GM23338 (cell line): ENCODE measurements around the gene LTBP3. TPM values are rescaled to one million over a fixed set of nuclear protein-coding genes. Genes with fewer than 3 reads are reported as not detected.
A peak's percentile ranks its signal among the peaks of the same experiment; 100 is the strongest.

Experiments
- ATAC-seq: fragments of 200-7000 bp; cut with Tn5 transposase; 3 replicates; pipeline ENCODE4 v1.9.1; 2020
- DNase-seq: peaks from one replicate; pipeline ENCODE4 v3.0.0-alpha.2; 2015; ENCODE audit warnings: low spot score
- H2AFZ ChIP-seq: fragments of 200-600 bp; sonication (generic); 2 replicates; pipeline ENCODE4 v1.8.0; 2016; ENCODE audit warnings: antibody characterized with exemption, mild to moderate bottlenecking, moderate library complexity
- H3F3A ChIP-seq: fragments of 200-600 bp; sonication (generic); replicated peaks from 2 replicates; pipeline ENCODE4 v1.8.0; 2017; ENCODE audit warnings: antibody characterized with exemption, mixed run types, low read depth
- H3K27ac ChIP-seq: fragments of 200-600 bp; sonication (generic); 2 replicates; pipeline ENCODE4 v1.6.1; 2016; ENCODE audit warnings: low read depth
- H3K27me3 ChIP-seq: fragments of 200-600 bp; sonication (generic); 2 replicates; pipeline ENCODE4 v1.8.0; 2016; ENCODE audit warnings: mild to moderate bottlenecking, mixed run types, moderate library complexity; ENCODE audit not compliant: insufficient read depth
- H3K36me3 ChIP-seq: fragments of 200-600 bp; sonication (generic); 2 replicates; pipeline ENCODE4 v1.8.0; 2016; ENCODE audit warnings: mild to moderate bottlenecking; ENCODE audit not compliant: insufficient read depth
- H3K4me1 ChIP-seq: fragments of 200-600 bp; sonication (generic); 2 replicates; pipeline ENCODE4 v1.8.0; 2016; ENCODE audit warnings: mild to moderate bottlenecking, moderate library complexity; ENCODE audit not compliant: insufficient read depth
- H3K4me2 ChIP-seq: fragments of 200-600 bp; sonication (generic); 2 replicates; pipeline ENCODE4 v1.7.1; 2017; ENCODE audit warnings: mixed run types
- H3K4me3 ChIP-seq: fragments of 200-600 bp; sonication (generic); 2 replicates; pipeline ENCODE4 v1.6.1; 2016; ENCODE audit warnings: mixed run types
- H3K79me2 ChIP-seq: fragments of 200-600 bp; sonication (generic); replicated peaks from 2 replicates; pipeline ENCODE4 v1.8.0; 2017; ENCODE audit warnings: mild to moderate bottlenecking; ENCODE audit not compliant: insufficient read depth
- H3K9me2 ChIP-seq: fragments of 200-600 bp; sonication (generic); 2 replicates; pipeline ENCODE4 v1.8.0; 2017; ENCODE audit not compliant: insufficient read depth
- H4K20me1 ChIP-seq: fragments of 200-600 bp; sonication (generic); replicated peaks from 2 replicates; pipeline ENCODE4 v1.8.0; 2017; ENCODE audit warnings: mild to moderate bottlenecking; ENCODE audit not compliant: insufficient read depth
- H3K27ac Mint-ChIP-seq: 2 replicates; pipeline ENCODE4 v1.8.0; 2020; ENCODE audit warnings: inconsistent platforms, mild to moderate bottlenecking, moderate library complexity, mixed read lengths
- H3K27me3 Mint-ChIP-seq: 3 replicates; pipeline ENCODE4 v1.8.0; 2022; ENCODE audit warnings: low read depth, mild to moderate bottlenecking, moderate library complexity, mixed read lengths, inconsistent platforms; ENCODE audit not compliant: insufficient read depth, poor library complexity
- H3K36me3 Mint-ChIP-seq: 3 replicates; pipeline ENCODE4 v1.8.0; 2021; ENCODE audit warnings: low read depth, mild to moderate bottlenecking, inconsistent platforms, moderate library complexity, mixed read lengths
- H3K4me1 Mint-ChIP-seq: 3 replicates; pipeline ENCODE4 v1.8.0; 2020; ENCODE audit warnings: mild to moderate bottlenecking, inconsistent platforms, mixed read lengths
- H3K4me3 Mint-ChIP-seq: 3 replicates; pipeline ENCODE4 v1.8.0; 2021; ENCODE audit warnings: moderate library complexity, mild to moderate bottlenecking, inconsistent platforms, mixed read lengths
- H3K9me3 Mint-ChIP-seq: 3 replicates; pipeline ENCODE4 v1.8.0; 2020; ENCODE audit warnings: moderate library complexity, mild to moderate bottlenecking, inconsistent platforms, mixed read lengths
- CTCF ChIP-seq, 2 experiments: fragments of 200-600 bp in 1 of 2; sonication (generic) in 1 of 2; conservative IDR thresholded peaks; 2 replicates each; pipeline versions ENCODE4 v1.5.1 to v1.6.1; 2016 to 2017; ENCODE audit warnings: antibody characterized with exemption in 2 of 2, low read depth in 2 of 2, mild to moderate bottlenecking in 2 of 2, moderate library complexity in 1 of 2
- EZH2phosphoT487 ChIP-seq: fragments of 200-600 bp; sonication (generic); IDR thresholded peaks from one replicate; pipeline ENCODE4 v1.8.1; 2018; ENCODE audit warnings: antibody characterized with exemption; ENCODE audit not compliant: unreplicated experiment
- JUNB ChIP-seq: IDR thresholded peaks from one replicate; pipeline ENCODE4 v1.6.1; 2016; ENCODE audit warnings: antibody characterized with exemption; ENCODE audit not compliant: unreplicated experiment
- REST ChIP-seq: IDR thresholded peaks from one replicate; pipeline ENCODE4 v1.6.1; 2018; ENCODE audit warnings: antibody characterized with exemption; ENCODE audit not compliant: unreplicated experiment
- STAT1 ChIP-seq: IDR thresholded peaks from one replicate; pipeline ENCODE4 v1.6.1; 2016; ENCODE audit warnings: antibody characterized with exemption; ENCODE audit not compliant: unreplicated experiment
- ZNF462 ChIP-seq: fragments of 250-450 bp; sonication (Bioruptor Pico); IDR thresholded peaks from 2 replicates; pipeline ENCODE4 v1.5.0; 2020; ENCODE audit warnings: mild to moderate bottlenecking, moderate library complexity
- polyA plus RNA-seq: library from polyadenylated mRNA; unstranded; fragments of >200 nt; fragmentation: Nextera tagmentation; extraction: Ambion mirVana; gene quantifications from 2 replicates; pipeline ENCODE4 v1.2.1, GENCODE V29; 2016
- total RNA-seq: library from RNA; depleted of rRNA; stranded (reverse); fragments of >200 nt; shearing (Covaris generic); gene quantifications from 2 replicates; pipeline ENCODE4 v1.2.3, GENCODE V29; 2014

LTBP3 gene
- total and polyA plus RNA-seq, 2 experiments from 2014 or later = 9.5 to 29.2 TPM

GRCh38 chr11:65599955-65600246 is 41.7 kb upstream of the LTBP3 start (continued):
- TF ChIP-seq REST = no peak
- no peak for TF ChIP-seq JUNB
- no peak for TF ChIP-seq ZNF462 (CRISPR knock-in tag)
- TF ChIP-seq STAT1 = no peak

DNA sequence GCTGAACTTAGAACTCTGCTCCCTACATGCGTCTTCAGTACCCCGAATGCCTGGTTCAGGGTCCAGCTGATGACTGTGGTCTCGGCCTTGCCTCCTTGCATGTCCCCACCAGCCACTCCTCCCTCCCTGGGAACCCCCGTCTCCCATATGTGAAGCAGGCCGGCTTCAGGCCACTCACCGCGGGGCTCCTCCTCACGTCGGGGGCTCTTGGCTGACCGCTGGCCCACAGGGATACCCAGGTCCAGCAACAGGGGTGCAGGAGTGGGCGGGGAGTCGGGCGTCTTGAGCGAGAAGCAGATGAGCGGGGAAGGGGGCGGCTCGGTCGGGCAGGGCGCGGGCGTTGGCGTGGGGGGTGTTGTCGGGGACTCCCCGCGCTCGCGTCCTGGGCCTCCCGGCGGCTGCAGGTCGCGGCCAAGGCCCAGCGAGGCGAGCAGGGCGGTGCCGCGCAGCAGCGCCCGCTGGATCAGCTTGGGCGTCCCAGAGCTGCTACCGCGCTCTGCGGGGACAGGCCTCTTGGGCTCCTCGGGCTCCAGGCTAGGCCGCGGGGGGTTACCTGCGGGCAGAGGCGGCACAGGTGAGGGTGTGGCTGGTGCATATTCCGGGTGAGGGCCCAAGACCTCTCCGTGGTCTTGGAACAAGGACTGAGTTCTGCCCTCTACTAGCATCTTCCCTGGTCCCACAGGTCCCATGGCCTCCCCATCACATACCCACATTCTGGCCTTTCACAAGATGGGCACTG is 41.2 kb upstream of the LTBP3 start:
- no peak overlapping the region for H3K4me3 ChIP-seq
- peaks cover 11% of the 10 kb centered on the region for H3K27me3 Mint-ChIP-seq
- H2AFZ ChIP-seq = no peak overlapping the region
- DNase-seq = no peak
- no peaks in the 10 kb centered on the region; the same call in 1 of the 2 replicates for H3K36me3 ChIP-seq
- no peaks in the 10 kb centered on the region for H3K9me2 ChIP-seq
- 0 out of 2 replicates have a peak, but pooled peaks cover under 1% of the 10 kb centered on the region for H3F3A ChIP-seq
- H3K27ac ChIP-seq = no peak overlapping the region
- no peaks in the 10 kb centered on the region for H3K79me2 ChIP-seq
- H3K27me3 ChIP-seq = peaks cover 2% of the 10 kb centered on the region; the same call in 1 of the 2 replicates
- no peak overlapping the region for H3K4me2 ChIP-seq
- H3K36me3 Mint-ChIP-seq = peaks cover 16% of the 10 kb centered on the region; the same call in 2 of the 3 replicates
- H3K4me1 ChIP-seq = no peaks in the 10 kb centered on the region
- peak; percentile 53 for ATAC-seq
- no peak for TF ChIP-seq CTCF (conservative IDR thresholded peaks at IDR 0.05; ENCODE audit: low read depth in 2 of 2)
- TF ChIP-seq EZH2phosphoT487 = no peak
- TF ChIP-seq REST = no peak
- no peak overlapping the region for H3K27ac Mint-ChIP-seq
- H4K20me1 ChIP-seq = no peaks in the 10 kb centered on the region; the same call in 1 of the 2 replicates
- no peak overlapping the region; the same call in 2 of the 3 replicates for H3K4me3 Mint-ChIP-seq
- H3K4me1 Mint-ChIP-seq = no peaks in the 10 kb centered on the region; the same call in 2 of the 3 replicates
- no peaks in the 10 kb centered on the region; the same call in 2 of the 3 replicates for H3K9me3 Mint-ChIP-seq
